HUES6 (cell line): ENCODE measurements around the gene PDE8B.

Source experiments
- H3K27ac ChIP-seq: 2 replicates; pipeline ENCODE4 v1.7.0; 2013; ENCODE audit warnings: low read depth, mild to moderate bottlenecking, low read length, inconsistent platforms
- H3K27me3 ChIP-seq: 2 replicates; pipeline ENCODE4 v1.6.1; 2013; ENCODE audit warnings: low read length; ENCODE audit not compliant: control insufficient read depth, insufficient read depth
- H3K36me3 ChIP-seq: 2 replicates; pipeline ENCODE4 v1.6.1; 2013; ENCODE audit warnings: low read length; ENCODE audit not compliant: control insufficient read depth, insufficient read depth
- H3K4me1 ChIP-seq: 2 replicates; pipeline ENCODE4 v1.6.1; 2013; ENCODE audit warnings: low read length; ENCODE audit not compliant: control insufficient read depth, insufficient read depth
- H3K4me3 ChIP-seq: 2 replicates; pipeline ENCODE4 v1.5.1; 2013; ENCODE audit warnings: low read depth, low read length
- H3K9ac ChIP-seq: one replicate; pipeline ENCODE4 v1.6.1; 2013; ENCODE audit warnings: mild to moderate bottlenecking, low read length
- H3K9me3 ChIP-seq: 2 replicates; pipeline ENCODE4 v1.6.1; 2013; ENCODE audit warnings: low read depth, low read length; ENCODE audit not compliant: control insufficient read depth, insufficient read depth

PDE8B gene

DNA sequence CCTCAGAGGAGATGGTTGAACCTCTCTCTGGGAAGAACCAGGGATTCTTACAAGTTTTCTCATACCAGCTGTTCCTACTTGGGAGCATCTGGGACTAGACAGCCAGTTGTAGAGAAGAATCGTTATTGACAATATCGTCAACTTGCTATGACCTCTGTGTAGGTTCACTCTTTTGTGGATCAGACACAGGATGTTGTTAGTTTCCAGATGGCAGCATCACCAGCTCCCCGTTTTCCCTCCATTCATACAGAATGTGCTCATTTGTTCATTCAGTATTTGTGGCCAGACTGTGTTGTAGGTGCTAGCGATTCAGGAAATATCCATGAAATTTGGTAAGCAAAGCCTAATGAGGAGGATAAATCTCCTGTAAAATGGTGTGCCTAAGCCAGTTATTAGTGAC is 3.7 kb downstream of the PDE8B start:
- no peak overlapping the region for H3K27ac ChIP-seq
- no peaks in the 10 kb centered on the region for H3K9me3 ChIP-seq
- H3K36me3 ChIP-seq = no peaks in the 10 kb centered on the region
- peaks cover 6% of the 10 kb centered on the region; the same call in 1 of the 2 replicates for H3K4me1 ChIP-seq
- no peak overlapping the region for H3K9ac ChIP-seq
- H3K27me3 ChIP-seq = peaks cover 57% of the 10 kb centered on the region
- no peak overlapping the region for H3K4me3 ChIP-seq

DNA sequence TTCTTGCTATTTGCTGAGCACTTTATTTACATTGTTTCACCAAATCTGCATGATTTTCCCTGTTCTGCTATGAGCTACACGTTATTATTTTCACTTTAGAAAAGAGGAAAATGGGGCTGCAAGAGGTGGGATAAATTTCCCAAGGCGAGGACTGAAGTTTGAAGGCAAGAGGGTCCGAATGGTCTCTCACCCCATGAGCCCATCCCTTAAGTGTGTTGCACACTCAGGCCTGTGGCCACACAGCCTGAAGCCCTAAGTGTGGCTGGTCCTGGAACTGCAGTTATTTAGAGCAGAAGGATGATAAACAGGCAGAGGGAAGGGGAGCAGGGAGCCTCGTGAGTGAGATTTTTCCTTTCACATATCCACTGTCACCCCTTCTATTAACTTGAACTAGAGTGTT is 7.8 kb downstream of the PDE8B start:
- H3K27ac ChIP-seq = no peak overlapping the region
- no peaks in the 10 kb centered on the region for H3K4me1 ChIP-seq
- no peaks in the 10 kb centered on the region for H3K36me3 ChIP-seq
- peaks cover 16% of the 10 kb centered on the region for H3K27me3 ChIP-seq
- H3K9ac ChIP-seq = no peak overlapping the region
- H3K9me3 ChIP-seq = no peaks in the 10 kb centered on the region
- H3K4me3 ChIP-seq = no peak overlapping the region

- Histone ChIP-seq H3K4me3 (no peak overlapping the region), H3K9me3 (no peaks in the 10 kb centered on the region), H3K27me3 (no peaks in the 10 kb centered on the region), H3K4me1 (no peaks in the 10 kb centered on the region), H3K9ac (no peak overlapping the region), H3K36me3 (no peaks in the 10 kb centered on the region), H3K27ac (no peak overlapping the region)
These were observed 10.6 kb downstream of the PDE8B start for GRCh38 chr5:77221115-77221514.

- Histone ChIP-seq H3K4me3 (no peak overlapping the region), H3K9ac (no peak overlapping the region), H3K36me3 (no peaks in the 10 kb centered on the region), H3K9me3 (no peaks in the 10 kb centered on the region), H3K27me3 (no peaks in the 10 kb centered on the region), H3K27ac (no peak overlapping the region), H3K4me1 (no peaks in the 10 kb centered on the region)
These were observed 12.2 kb downstream of the PDE8B start for GRCh38 chr5:77222722-77223121.

GRCh38 chr5:77223653-77224052 is 13.2 kb downstream of the PDE8B start:
- peaks cover 6% of the 10 kb centered on the region; the same call in 1 of the 2 replicates for H3K27me3 ChIP-seq
- no peak overlapping the region for H3K4me3 ChIP-seq
- no peaks in the 10 kb centered on the region for H3K4me1 ChIP-seq
- no peaks in the 10 kb centered on the region for H3K9me3 ChIP-seq
- H3K27ac ChIP-seq = no peak overlapping the region
- H3K36me3 ChIP-seq = no peaks in the 10 kb centered on the region
- no peak overlapping the region for H3K9ac ChIP-seq

GRCh38 chr5:77224672-77225355 is 14.3 kb downstream of the PDE8B start:
- peaks cover 6% of the 10 kb centered on the region; the same call in 1 of the 2 replicates for H3K27me3 ChIP-seq
- H3K27ac ChIP-seq = no peak overlapping the region
- H3K4me1 ChIP-seq = no peaks in the 10 kb centered on the region
- H3K9me3 ChIP-seq = no peaks in the 10 kb centered on the region
- H3K36me3 ChIP-seq = no peaks in the 10 kb centered on the region
- no peak overlapping the region for H3K4me3 ChIP-seq
- no peak overlapping the region for H3K9ac ChIP-seq

- Histone ChIP-seq H3K4me3 (no peak overlapping the region), H3K27ac (no peak overlapping the region), H3K4me1 (no peaks in the 10 kb centered on the region), H3K9ac (no peak overlapping the region), H3K9me3 (no peaks in the 10 kb centered on the region), H3K27me3 (peaks cover 6% of the 10 kb centered on the region; the same call in 1 of the 2 replicates), H3K36me3 (no peaks in the 10 kb centered on the region)
These were observed 15.1 kb downstream of the PDE8B start for GRCh38 chr5:77225531-77225930.

DNA sequence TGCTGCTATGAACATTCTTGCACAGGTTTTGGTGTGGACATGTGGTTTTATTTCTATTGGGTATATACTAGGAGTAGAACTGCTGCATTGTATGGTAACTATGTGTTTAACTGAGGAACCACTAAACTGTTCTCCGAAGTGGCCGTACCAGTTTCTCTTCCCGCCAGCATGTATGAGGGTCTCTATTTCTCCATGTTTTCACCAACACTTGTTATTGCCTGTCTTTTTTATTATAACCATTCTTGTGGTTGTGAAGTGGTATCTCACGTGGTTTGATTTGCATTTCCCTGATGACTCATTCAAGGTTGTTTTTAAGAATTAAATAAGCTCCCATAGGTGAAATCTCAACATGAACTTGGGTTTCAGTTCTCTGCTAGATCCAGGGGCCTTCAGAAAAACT is 19.4 kb downstream of the PDE8B start:
- Histone ChIP-seq H3K9ac (no peak overlapping the region), H3K4me3 (no peak overlapping the region), H3K36me3 (no peaks in the 10 kb centered on the region), H3K4me1 (no peaks in the 10 kb centered on the region; the same call in 1 of the 2 replicates), H3K27ac (no peak overlapping the region), H3K9me3 (no peaks in the 10 kb centered on the region), H3K27me3 (peaks cover 6% of the 10 kb centered on the region; the same call in 1 of the 2 replicates)

GRCh38 chr5:77230727-77231470 is 20.4 kb downstream of the PDE8B start:
- H3K9me3 ChIP-seq = no peaks in the 10 kb centered on the region
- no peak overlapping the region for H3K9ac ChIP-seq
- H3K4me3 ChIP-seq = no peak overlapping the region
- no peaks in the 10 kb centered on the region for H3K36me3 ChIP-seq
- no peaks in the 10 kb centered on the region; the same call in 1 of the 2 replicates for H3K4me1 ChIP-seq
- peaks cover 6% of the 10 kb centered on the region; the same call in 1 of the 2 replicates for H3K27me3 ChIP-seq
- no peak overlapping the region for H3K27ac ChIP-seq

DNA sequence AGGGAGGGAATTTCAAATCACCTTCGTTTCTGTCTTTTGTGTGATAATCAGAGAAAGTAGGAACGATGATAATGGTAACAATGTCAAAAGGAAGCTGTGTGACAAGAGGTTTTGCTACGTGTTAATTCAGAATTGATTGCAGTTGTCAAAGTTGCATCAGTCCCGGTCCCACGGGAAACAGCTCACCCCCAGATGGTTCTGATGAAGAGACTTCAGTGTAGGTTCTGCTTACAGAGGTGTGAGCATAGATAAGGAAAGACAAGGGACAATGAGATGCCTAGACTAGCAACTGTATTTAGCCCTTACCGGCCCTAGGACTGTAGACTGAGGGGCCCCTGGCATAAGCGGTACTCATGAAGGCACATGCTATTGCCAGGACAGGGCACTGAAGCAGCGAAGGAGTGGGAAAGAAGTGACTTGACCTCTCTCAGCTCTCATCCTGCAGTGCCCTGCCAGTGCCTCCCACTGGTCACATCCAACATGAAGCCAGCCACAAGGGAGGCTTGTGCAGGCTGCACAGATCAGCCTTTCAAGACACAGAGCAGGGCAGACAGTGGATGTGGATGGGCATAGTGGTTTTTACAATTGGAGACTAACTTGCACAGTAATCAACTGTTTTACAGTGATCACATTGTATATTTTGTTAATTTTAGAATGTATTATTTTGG is 21.1 kb downstream of the PDE8B start:
- Histone ChIP-seq H3K9ac (no peak overlapping the region), H3K36me3 (no peaks in the 10 kb centered on the region), H3K27me3 (peaks cover 6% of the 10 kb centered on the region; the same call in 1 of the 2 replicates), H3K27ac (no peak overlapping the region), H3K9me3 (no peaks in the 10 kb centered on the region), H3K4me1 (no peaks in the 10 kb centered on the region; the same call in 1 of the 2 replicates), H3K4me3 (no peak overlapping the region)
